ENCODE measurements around the gene MEIS1. TPM values are rescaled to one million over a fixed set of nuclear protein-coding genes. Genes with fewer than 3 reads are reported as not detected.

The MEIS1 gene
- total and polyA plus RNA-seq, 2 donors (not counting 1 experiment from before 2014, with no cell fraction given) = 48.3 to 139 TPM

- Histone ChIP-seq H3K27me3 (ENCODE audit: control insufficient read depth, insufficient read depth, low read length) (no peaks in the 10 kb centered on the region), H3K79me2 (ENCODE audit: control insufficient read depth, insufficient read depth, low read length) (peaks cover 48% of the 10 kb centered on the region), H3K9me3 (ENCODE audit: control insufficient read depth, insufficient read depth, low read depth, low read length) (no peaks in the 10 kb centered on the region), H3K27ac (ENCODE audit: insufficient read depth, low read length) (no peak overlapping the region), H4K20me1 (ENCODE audit: control insufficient read depth, extremely low read depth, insufficient read depth, low read length) (no peaks in the 10 kb centered on the region), H2AFZ (ENCODE audit: low read length) (no peak overlapping the region), H3K9ac (ENCODE audit: insufficient read depth, low read length) (no peak overlapping the region), H3K4me2 (ENCODE audit: extremely low read depth, insufficient read depth, low read length) (peak overlapping the region; percentile 69), H3K4me3 (replicated peaks in 1 of 4; ENCODE audit: control extremely low read depth in 1 of 4, insufficient read depth in 1 of 4, low read depth in 3 of 4, low read length in 4 of 4) (no peak overlapping the region), H3K36me3 (ENCODE audit: control insufficient read depth, insufficient read depth, low read length) (no peaks in the 10 kb centered on the region), H3K4me1 (ENCODE audit: control insufficient read depth, extremely low read depth, insufficient read depth, low read length) (peaks cover 20% of the 10 kb centered on the region)
- TF ChIP-seq, protein P1, sequence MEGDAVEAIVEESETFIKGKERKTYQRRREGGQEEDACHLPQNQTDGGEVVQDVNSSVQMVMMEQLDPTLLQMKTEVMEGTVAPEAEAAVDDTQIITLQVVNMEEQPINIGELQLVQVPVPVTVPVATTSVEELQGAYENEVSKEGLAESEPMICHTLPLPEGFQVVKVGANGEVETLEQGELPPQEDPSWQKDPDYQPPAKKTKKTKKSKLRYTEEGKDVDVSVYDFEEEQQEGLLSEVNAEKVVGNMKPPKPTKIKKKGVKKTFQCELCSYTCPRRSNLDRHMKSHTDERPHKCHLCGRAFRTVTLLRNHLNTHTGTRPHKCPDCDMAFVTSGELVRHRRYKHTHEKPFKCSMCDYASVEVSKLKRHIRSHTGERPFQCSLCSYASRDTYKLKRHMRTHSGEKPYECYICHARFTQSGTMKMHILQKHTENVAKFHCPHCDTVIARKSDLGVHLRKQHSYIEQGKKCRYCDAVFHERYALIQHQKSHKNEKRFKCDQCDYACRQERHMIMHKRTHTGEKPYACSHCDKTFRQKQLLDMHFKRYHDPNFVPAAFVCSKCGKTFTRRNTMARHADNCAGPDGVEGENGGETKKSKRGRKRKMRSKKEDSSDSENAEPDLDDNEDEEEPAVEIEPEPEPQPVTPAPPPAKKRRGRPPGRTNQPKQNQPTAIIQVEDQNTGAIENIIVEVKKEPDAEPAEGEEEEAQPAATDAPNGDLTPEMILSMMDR (conservative IDR thresholded peaks at IDR 0.05 in 1 of 2, IDR thresholded peaks at IDR 0.05 in 1 of 2; ENCODE audit: low read depth in 1 of 2, low read length in 2 of 2) = no peak
- no peak for TF ChIP-seq EZH2 (IDR thresholded peaks at IDR 0.05; ENCODE audit: low read length, missing control alignments)
- DNase-seq (ENCODE audit: low read depth in 2 of 2) = peak in 1 of 2 donors; percentile 77
These were observed 74.4 kb downstream of the MEIS1 start for GRCh38 chr2:66509326-66509811.

GRCh38 chr2:66512626-66513025 lies 77.7 kb downstream of the MEIS1 start:
- no peak for DNase-seq (ENCODE audit: low read depth in 2 of 2)

GRCh38 chr2:66515743-66516142 lies 80.8 kb downstream of the MEIS1 start:
- no peaks in the 10 kb centered on the region for H3K27me3 ChIP-seq (ENCODE audit: control insufficient read depth, insufficient read depth, low read length)
- no peak overlapping the region for H3K4me2 ChIP-seq (ENCODE audit: extremely low read depth, insufficient read depth, low read length)
- H3K4me3 ChIP-seq (replicated peaks in 1 of 4; ENCODE audit: control extremely low read depth in 1 of 4, insufficient read depth in 1 of 4, low read depth in 3 of 4, low read length in 4 of 4) = no peak overlapping the region
- DNase-seq (ENCODE audit: low read depth in 2 of 2) = peak; percentile 63 to 80
- TF ChIP-seq EZH2 (IDR thresholded peaks at IDR 0.05; ENCODE audit: low read length, missing control alignments) = no peak
- TF ChIP-seq, protein P1 (conservative IDR thresholded peaks at IDR 0.05 in 1 of 2, IDR thresholded peaks at IDR 0.05 in 1 of 2; ENCODE audit: low read depth in 1 of 2, low read length in 2 of 2) = no peak
- H4K20me1 ChIP-seq (ENCODE audit: control insufficient read depth, extremely low read depth, insufficient read depth, low read length) = no peaks in the 10 kb centered on the region
- no peak overlapping the region for H2AFZ ChIP-seq (ENCODE audit: low read length)
- H3K79me2 ChIP-seq (ENCODE audit: control insufficient read depth, insufficient read depth, low read length) = peaks cover 32% of the 10 kb centered on the region
- H3K4me1 ChIP-seq (ENCODE audit: control insufficient read depth, extremely low read depth, insufficient read depth, low read length) = peaks cover 2% of the 10 kb centered on the region
- no peaks in the 10 kb centered on the region for H3K9me3 ChIP-seq (ENCODE audit: control insufficient read depth, insufficient read depth, low read depth, low read length)
- H3K27ac ChIP-seq (ENCODE audit: insufficient read depth, low read length) = no peak overlapping the region
- H3K36me3 ChIP-seq (ENCODE audit: control insufficient read depth, insufficient read depth, low read length) = no peaks in the 10 kb centered on the region
- H3K9ac ChIP-seq (ENCODE audit: insufficient read depth, low read length) = no peak overlapping the region

More at GRCh38 chr2:66512626-66513025, 77.7 kb downstream of the MEIS1 start:
- TF ChIP-seq EZH2 (IDR thresholded peaks at IDR 0.05; ENCODE audit: low read length, missing control alignments) = no peak
- TF ChIP-seq, protein P1 (conservative IDR thresholded peaks at IDR 0.05 in 1 of 2, IDR thresholded peaks at IDR 0.05 in 1 of 2; ENCODE audit: low read depth in 1 of 2, low read length in 2 of 2) = no peak
- H3K4me1 ChIP-seq (ENCODE audit: control insufficient read depth, extremely low read depth, insufficient read depth, low read length) = peaks cover 19% of the 10 kb centered on the region
- no peak overlapping the region for H3K4me2 ChIP-seq (ENCODE audit: extremely low read depth, insufficient read depth, low read length)
- H4K20me1 ChIP-seq (ENCODE audit: control insufficient read depth, extremely low read depth, insufficient read depth, low read length) = no peaks in the 10 kb centered on the region
- H3K4me3 ChIP-seq (replicated peaks in 1 of 4; ENCODE audit: control extremely low read depth in 1 of 4, insufficient read depth in 1 of 4, low read depth in 3 of 4, low read length in 4 of 4) = no peak overlapping the region
- H3K79me2 ChIP-seq (ENCODE audit: control insufficient read depth, insufficient read depth, low read length) = peaks cover 43% of the 10 kb centered on the region
- H3K36me3 ChIP-seq (ENCODE audit: control insufficient read depth, insufficient read depth, low read length) = no peaks in the 10 kb centered on the region
- H3K9me3 ChIP-seq (ENCODE audit: control insufficient read depth, insufficient read depth, low read depth, low read length) = no peaks in the 10 kb centered on the region
- H3K27me3 ChIP-seq (ENCODE audit: control insufficient read depth, insufficient read depth, low read length) = no peaks in the 10 kb centered on the region
- H3K9ac ChIP-seq (ENCODE audit: insufficient read depth, low read length) = no peak overlapping the region
- no peak overlapping the region for H2AFZ ChIP-seq (ENCODE audit: low read length)
- no peak overlapping the region for H3K27ac ChIP-seq (ENCODE audit: insufficient read depth, low read length)
